Sigmoid colon (tissue), 7 donors: ENCODE measurements around the gene FCN2. TPM values are rescaled to one million over a fixed set of nuclear protein-coding genes. Genes with fewer than 3 reads are reported as not detected.
A peak's percentile ranks its signal among the peaks of the same experiment; 100 is the strongest.

Experiments
- DNase-seq: peaks from one replicate; pipeline ENCODE4 v3.0.0-alpha.2; 2019
- H3K27ac ChIP-seq, 4 donors: fragments of 200-600 bp; sonication (generic); one replicate each; pipeline ENCODE4 v1.5.1; 2016 to 2019; ENCODE audit warnings: mild to moderate bottlenecking in 1 of 4
- H3K27me3 ChIP-seq, 3 donors: fragments of 200-600 bp; sonication (generic); one replicate each; pipeline ENCODE4 v1.5.1; 2019; ENCODE audit warnings: mild to moderate bottlenecking in 1 of 3
- H3K36me3 ChIP-seq, 4 donors: fragments of 200-600 bp; sonication (generic); one replicate each; pipeline ENCODE4 v1.5.1; 2016 to 2019
- H3K4me1 ChIP-seq, 4 donors: fragments of 200-600 bp; sonication (generic); one replicate each; pipeline ENCODE4 v1.5.1; 2017 to 2019
- H3K4me3 ChIP-seq, 4 donors: fragments of 200-600 bp; sonication (generic); one replicate each; pipeline ENCODE4 v1.5.1; 2017 to 2019; ENCODE audit warnings: mild to moderate bottlenecking in 2 of 4, moderate library complexity in 1 of 4
- H3K9me3 ChIP-seq, 4 donors: fragments of 200-600 bp in 3 of 4; sonication (generic) in 3 of 4; one replicate each; pipeline versions ENCODE4 v1.5.1 to v1.6.1; 2013 to 2019
- EP300 ChIP-seq, 4 donors: sonication (generic); formaldehyde crosslinking; IDR thresholded peaks; one replicate each; pipeline ENCODE4 v1.6.1; 2017; ENCODE audit warnings: antibody characterized with exemption in 4 of 4
- POLR2A ChIP-seq, 2 donors: fragments of 450-650 bp; IDR thresholded peaks; one replicate each; pipeline ENCODE4 v1.6.1; 2016; ENCODE audit warnings: antibody characterized with exemption in 2 of 2, mild to moderate bottlenecking in 2 of 2, moderate library complexity in 2 of 2
- POLR2AphosphoS5 ChIP-seq, 4 donors: sonication (generic); formaldehyde crosslinking; IDR thresholded peaks; one replicate each; pipeline ENCODE4 v1.6.1; 2017; ENCODE audit warnings: antibody characterized with exemption in 4 of 4
- WGBS, 2 donors: extraction: QIAGEN DNeasy Blood & Tissue Kit; methylation state at CpG; one replicate each; pipeline ENCODE4 v1.1.7; 2013; 5-methylcytosine and 5-hydroxymethylcytosine counted together
- intact Hi-C: fragments of 100-400 bp; cut with DNase I; formaldehyde crosslinking; loops from one replicate; pipeline ENCODE4 v1.15.1; 2023
- polyA plus RNA-seq, 3 donors: library from polyadenylated mRNA; stranded (reverse); fragments of 200-250 nt; gene quantifications; one replicate each; pipeline ENCODE4 v1.2.3, GENCODE V29; 2013
- total RNA-seq, 4 donors: library from RNA; depleted of rRNA; stranded (reverse); fragments of >200 nt; gene quantifications; one replicate each; pipeline ENCODE4 v1.1.0, GENCODE V29; 2016
- TF ChIP-seq, protein P1 (sequence below), 4 experiments: fragments of 450-650 bp in 3 of 4; fragments of 200-600 bp in 1 of 4; IDR thresholded peaks; one replicate each; pipeline ENCODE4 v1.5.1; 2016 to 2019; ENCODE audit warnings: antibody characterized with exemption in 4 of 4, mild to moderate bottlenecking in 3 of 4, moderate library complexity in 2 of 4
- donor health status: healthy with polysubstance abuse.
- donor health status: Bipolar disorder and iron deficiency.
- donor health status: healthy.

Gene FCN2
- total and polyA plus RNA-seq, 7 donors: 0.12 TPM; not detected in 6

DNA sequence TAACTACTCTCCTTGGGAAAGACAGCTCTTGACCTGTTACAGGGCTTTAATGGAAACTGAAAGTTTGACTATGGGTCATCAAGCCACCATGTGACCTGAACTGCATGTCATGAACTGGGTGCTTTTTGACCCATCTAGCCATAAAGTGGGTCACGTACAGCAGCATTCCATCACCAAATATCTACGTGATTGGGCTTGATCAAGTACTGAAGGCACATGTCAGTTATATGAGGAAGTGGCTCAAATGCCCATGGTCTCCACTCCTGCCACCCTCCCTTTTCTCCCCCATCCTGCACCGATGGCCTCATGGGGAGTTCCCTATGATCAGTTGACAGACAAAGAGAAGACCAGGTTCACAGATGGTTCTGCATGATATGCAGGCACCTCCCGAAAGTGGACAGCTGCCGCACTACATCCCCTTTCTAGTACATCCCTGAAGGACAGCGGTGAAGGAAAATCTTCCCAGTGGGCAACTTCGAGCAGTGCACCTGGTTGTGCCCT is 44.5 kb downstream of the FCN2 start:
- TF ChIP-seq EP300 (IDR thresholded peaks at IDR 0.05): no peak
- TF ChIP-seq, protein P1, sequence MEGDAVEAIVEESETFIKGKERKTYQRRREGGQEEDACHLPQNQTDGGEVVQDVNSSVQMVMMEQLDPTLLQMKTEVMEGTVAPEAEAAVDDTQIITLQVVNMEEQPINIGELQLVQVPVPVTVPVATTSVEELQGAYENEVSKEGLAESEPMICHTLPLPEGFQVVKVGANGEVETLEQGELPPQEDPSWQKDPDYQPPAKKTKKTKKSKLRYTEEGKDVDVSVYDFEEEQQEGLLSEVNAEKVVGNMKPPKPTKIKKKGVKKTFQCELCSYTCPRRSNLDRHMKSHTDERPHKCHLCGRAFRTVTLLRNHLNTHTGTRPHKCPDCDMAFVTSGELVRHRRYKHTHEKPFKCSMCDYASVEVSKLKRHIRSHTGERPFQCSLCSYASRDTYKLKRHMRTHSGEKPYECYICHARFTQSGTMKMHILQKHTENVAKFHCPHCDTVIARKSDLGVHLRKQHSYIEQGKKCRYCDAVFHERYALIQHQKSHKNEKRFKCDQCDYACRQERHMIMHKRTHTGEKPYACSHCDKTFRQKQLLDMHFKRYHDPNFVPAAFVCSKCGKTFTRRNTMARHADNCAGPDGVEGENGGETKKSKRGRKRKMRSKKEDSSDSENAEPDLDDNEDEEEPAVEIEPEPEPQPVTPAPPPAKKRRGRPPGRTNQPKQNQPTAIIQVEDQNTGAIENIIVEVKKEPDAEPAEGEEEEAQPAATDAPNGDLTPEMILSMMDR (IDR thresholded peaks at IDR 0.05): no peak
- TF ChIP-seq POLR2A (IDR thresholded peaks at IDR 0.05): no peak
- TF ChIP-seq POLR2AphosphoS5 (IDR thresholded peaks at IDR 0.05): no peak
- H3K27me3 ChIP-seq: no peaks in the 10 kb centered on the region
- H3K27ac ChIP-seq: no peak overlapping the region
- H3K4me1 ChIP-seq: no peaks in the 10 kb centered on the region
- no peak overlapping the region for H3K4me3 ChIP-seq
- WGBS, 2 donors: 72 to 80% methylated on average over 7 of the region's 7 CpGs
- H3K36me3 ChIP-seq: no peaks in the 10 kb centered on the region
- intact Hi-C loops: no loop called here
- peaks cover 0 to under 1% (median under 1%) of the 10 kb centered on the region in 4 donors for H3K9me3 ChIP-seq
- no peak for DNase-seq

DNA sequence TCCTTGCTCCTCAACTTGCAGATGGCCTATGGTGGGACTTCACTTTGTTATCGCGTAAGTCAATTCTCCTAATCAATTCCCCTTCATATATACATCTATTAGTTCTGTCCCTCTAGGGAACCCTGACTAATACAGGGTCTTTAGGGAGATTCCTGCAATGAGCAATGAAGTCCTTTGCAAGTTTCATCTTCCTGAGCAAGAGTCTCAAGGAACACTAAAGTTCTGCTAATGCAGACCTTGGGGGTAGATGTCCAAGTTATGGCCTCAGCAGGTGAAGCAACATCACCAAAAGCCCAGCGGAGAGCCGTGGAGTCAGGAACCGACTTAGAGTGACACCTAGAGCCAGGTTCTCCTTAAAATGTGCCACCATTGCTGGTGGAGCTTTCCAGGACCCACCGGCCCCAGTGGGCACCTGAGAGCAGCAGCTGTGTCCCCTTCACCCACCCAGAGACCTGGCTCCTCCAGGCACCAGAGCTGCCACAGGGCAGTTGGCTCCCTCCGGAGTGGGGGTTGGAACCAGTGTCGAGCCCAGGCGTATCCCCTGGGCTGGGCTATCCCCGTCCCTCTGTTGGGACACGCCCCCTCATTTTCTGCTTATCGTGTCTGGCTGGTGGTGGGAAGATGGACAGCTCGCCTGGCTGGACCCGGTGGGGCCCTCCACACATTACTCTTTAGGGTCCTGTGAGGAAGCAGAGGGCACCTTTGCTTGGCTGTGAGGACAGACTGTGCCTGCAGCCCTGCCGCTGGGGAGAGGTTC is 48.0 kb downstream of the FCN2 start:
- DNase-seq: peak; percentile 32
- intact Hi-C loops: no loop called here
- H3K9me3 ChIP-seq: no peaks in the 10 kb centered on the region
- H3K27me3 ChIP-seq: peaks cover 0 to 6% (median 0%) of the 10 kb centered on the region in 3 donors
- no peak overlapping the region for H3K4me3 ChIP-seq
- no peaks in the 10 kb centered on the region for H3K4me1 ChIP-seq
- H3K27ac ChIP-seq: peak overlapping the region in 1 of 4 donors; percentile 25
- no peak for TF ChIP-seq POLR2A (IDR thresholded peaks at IDR 0.05)
- TF ChIP-seq EP300 (IDR thresholded peaks at IDR 0.05): no peak
- TF ChIP-seq POLR2AphosphoS5 (IDR thresholded peaks at IDR 0.05): no peak
- TF ChIP-seq, protein P1 (IDR thresholded peaks at IDR 0.05): no peak
- no peaks in the 10 kb centered on the region for H3K36me3 ChIP-seq
- 60 to 65% methylated on average over 15 of the region's 15 CpGs for WGBS, 2 donors

DNA sequence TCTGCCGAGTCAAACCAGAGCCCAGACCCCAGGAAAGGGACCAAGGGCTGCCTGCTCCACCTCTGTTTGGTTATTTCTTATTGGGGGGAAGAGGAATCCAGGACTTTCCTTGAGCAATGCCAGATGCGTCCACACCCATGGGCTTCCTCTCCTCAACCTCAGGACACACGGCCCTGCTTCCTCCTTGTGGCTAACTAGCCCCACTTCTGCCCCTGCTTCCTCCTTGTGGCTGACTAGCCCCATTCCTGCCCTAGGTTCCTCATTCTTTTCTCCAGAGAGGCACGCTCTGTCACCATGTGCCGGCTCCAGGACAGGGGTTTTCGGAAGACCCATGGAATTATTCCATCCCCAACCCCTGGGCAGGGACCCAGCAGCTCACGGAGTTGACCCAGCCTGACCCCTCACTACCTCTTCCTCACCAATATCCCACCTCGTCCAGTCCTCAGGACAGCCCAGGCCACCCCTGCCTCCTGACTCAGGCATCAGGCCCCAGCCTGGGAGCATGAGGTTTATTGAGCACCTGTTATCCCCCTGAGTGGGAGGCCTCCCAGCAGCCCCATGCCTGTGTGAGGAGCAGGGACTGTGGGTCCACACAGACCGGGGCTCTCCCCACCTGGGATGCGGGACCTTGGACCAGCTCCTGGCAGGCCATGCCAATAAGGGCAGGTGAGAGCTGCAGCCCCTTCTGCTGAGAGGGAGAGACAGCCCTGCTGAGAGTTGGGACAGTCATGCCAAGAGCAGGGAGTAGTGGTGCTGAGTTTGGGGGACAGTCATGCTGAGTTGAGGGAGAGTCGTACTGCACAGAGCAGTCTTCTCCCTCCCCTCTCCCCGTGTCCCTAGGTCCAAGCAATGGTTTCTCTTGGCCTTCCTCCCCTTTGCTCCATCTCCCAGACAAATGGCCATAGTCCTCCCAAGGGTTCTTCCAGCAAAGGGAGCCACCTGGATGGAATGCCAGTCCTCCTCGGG is 48.9 kb downstream of the FCN2 start:
- intact Hi-C loops: no loop called here
- WGBS, 2 donors: 54 to 68% methylated on average over 13 of the region's 13 CpGs
- TF ChIP-seq POLR2A (IDR thresholded peaks at IDR 0.05): no peak
- TF ChIP-seq, protein P1 (IDR thresholded peaks at IDR 0.05): no peak
- TF ChIP-seq POLR2AphosphoS5 (IDR thresholded peaks at IDR 0.05): no peak
- no peak for TF ChIP-seq EP300 (IDR thresholded peaks at IDR 0.05)
- Histone ChIP-seq H3K36me3 (no peaks in the 10 kb centered on the region), H3K27ac (peak overlapping the region in 1 of 4 donors; percentile 25), H3K9me3 (no peaks in the 10 kb centered on the region), H3K4me1 (no peaks in the 10 kb centered on the region), H3K27me3 (peaks cover 0 to 13% (median 0%) of the 10 kb centered on the region in 3 donors), H3K4me3 (no peak overlapping the region)
- peak; percentile 78 for DNase-seq

DNA sequence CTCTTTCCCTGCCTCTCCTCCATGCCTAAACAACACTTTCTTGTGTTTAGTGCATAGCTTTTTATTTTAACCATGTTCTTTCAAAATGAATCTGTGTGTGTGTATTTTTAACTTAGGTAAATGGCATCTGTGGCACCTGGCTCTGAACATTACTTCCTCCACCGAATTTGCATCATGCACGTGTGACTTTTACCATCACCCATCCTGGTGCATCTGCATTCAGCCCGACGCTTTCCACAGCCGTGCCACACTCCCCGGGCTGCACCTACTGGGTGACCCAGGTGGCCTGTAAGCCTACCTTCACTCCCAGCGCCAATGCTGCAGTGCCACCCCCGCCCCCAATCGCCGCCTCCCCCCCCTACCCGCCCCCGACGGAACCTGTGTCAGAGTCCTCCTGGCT is 49.8 kb downstream of the FCN2 start:
- Histone ChIP-seq H3K27me3 (peaks cover 0 to 21% (median 0%) of the 10 kb centered on the region in 3 donors), H3K4me3 (no peak overlapping the region), H3K27ac (no peak overlapping the region), H3K36me3 (no peaks in the 10 kb centered on the region), H3K9me3 (no peaks in the 10 kb centered on the region), H3K4me1 (no peaks in the 10 kb centered on the region)
- intact Hi-C loops: no loop called here
- no peak for DNase-seq
- WGBS, 2 donors: 60 to 79% methylated on average over 13 of the region's 13 CpGs
- no peak for TF ChIP-seq POLR2AphosphoS5 (IDR thresholded peaks at IDR 0.05)
- TF ChIP-seq, protein P1 (IDR thresholded peaks at IDR 0.05): no peak
- no peak for TF ChIP-seq EP300 (IDR thresholded peaks at IDR 0.05)
- no peak for TF ChIP-seq POLR2A (IDR thresholded peaks at IDR 0.05)
